SK-N-SH (cell line): ENCODE measurements around the gene CDH13. TPM values are rescaled to one million over a fixed set of nuclear protein-coding genes. Genes with fewer than 3 reads are reported as not detected.

Experiments
- CTCF ChIA-PET: fragments of 300-600, 350-600 bp; formaldehyde crosslinking; extraction: SDS; loops from one replicate; lab custom pipeline; 2021; lab: Yijun Ruan, JAX
- POLR2A ChIA-PET: fragments of 350-600 bp; sonication (Branson Sonifier 250); formaldehyde crosslinking; extraction: SDS; loops from one replicate; lab custom pipeline; 2020; ENCODE audit warnings: antibody characterized with exemption, inconsistent platforms; lab: Yijun Ruan, JAX
- DNase-seq: peaks from one replicate; pipeline ENCODE4 v3.0.0; 2012
- H2AFZ ChIP-seq: fragments of 200-600 bp; sonication (generic); 2 replicates; pipeline ENCODE4 v1.8.1; 2016; ENCODE audit warnings: antibody characterized with exemption, mild to moderate bottlenecking, low read depth
- H3F3A ChIP-seq: fragments of 200-600 bp; sonication (generic); replicated peaks from 2 replicates; pipeline ENCODE3; 2016; ENCODE audit warnings: antibody characterized with exemption, mild to moderate bottlenecking; ENCODE audit not compliant: insufficient read depth
- H3K27ac ChIP-seq, 2 experiments: fragments of 200-500 bp in 1 of 2; fragments of 200-600 bp in 1 of 2; sonication (Bioruptor generic) in 1 of 2; sonication (generic), shearing (Covaris generic) in 1 of 2; 2 replicates each; pipeline versions ENCODE4 v1.5.1 to v1.6.1; 2014 to 2016; ENCODE audit warnings: low read depth in 2 of 2, inconsistent platforms in 1 of 2, low read length in 1 of 2, mild to moderate bottlenecking in 1 of 2, mixed read lengths in 1 of 2
- H3K27me3 ChIP-seq: fragments of 200-600 bp; sonication (generic), shearing (Covaris generic); 2 replicates; pipeline ENCODE4 v1.6.1; 2016; ENCODE audit warnings: mixed run types; ENCODE audit not compliant: insufficient read depth
- H3K36me3 ChIP-seq, 2 experiments: fragments of 200-500 bp in 1 of 2; fragments of 200-600 bp in 1 of 2; sonication (Bioruptor generic) in 1 of 2; sonication (generic) in 1 of 2; replicated peaks in 1 of 2; 2 replicates each; pipeline versions ENCODE3 to v1.5.1; 2014 to 2016; ENCODE audit warnings: low read length in 1 of 2, mild to moderate bottlenecking in 1 of 2; ENCODE audit not compliant: insufficient read depth in 2 of 2, control insufficient read depth in 1 of 2
- H3K4me1 ChIP-seq, 2 experiments: fragments of 200-500 bp in 1 of 2; fragments of 200-600 bp in 1 of 2; sonication (Bioruptor generic) in 1 of 2; sonication (generic), shearing (Covaris generic) in 1 of 2; 2 replicates each; pipeline versions ENCODE4 v1.5.1 to v1.6.1; 2014 to 2016; ENCODE audit warnings: low read depth in 1 of 2, low read length in 1 of 2, mixed run types in 1 of 2; ENCODE audit not compliant: insufficient read depth in 2 of 2, control insufficient read depth in 1 of 2
- H3K4me2 ChIP-seq: fragments of 200-600 bp; sonication (generic), shearing (Covaris generic); 2 replicates; pipeline ENCODE4 v1.6.1; 2017; ENCODE audit warnings: mixed run types
- H3K4me3 ChIP-seq, 2 experiments: fragments of 200-500 bp in 1 of 2; fragments of 200-600 bp in 1 of 2; sonication (Bioruptor generic) in 1 of 2; sonication (generic), shearing (Covaris generic) in 1 of 2; 2 replicates each; pipeline versions ENCODE4 v1.5.1 to v1.8.1; 2014 to 2016; ENCODE audit warnings: low read depth in 2 of 2, inconsistent platforms in 1 of 2, low read length in 1 of 2, mild to moderate bottlenecking in 1 of 2, mixed read lengths in 1 of 2, moderate library complexity in 1 of 2
- H3K79me2 ChIP-seq: fragments of 200-600 bp; sonication (generic); 2 replicates; pipeline ENCODE4 v1.8.1; 2017; ENCODE audit warnings: mild to moderate bottlenecking; ENCODE audit not compliant: insufficient read depth
- H3K9ac ChIP-seq: fragments of 200-600 bp; sonication (generic); 2 replicates; pipeline ENCODE4 v1.6.1; 2017; ENCODE audit warnings: mixed run types
- H3K9me2 ChIP-seq: fragments of 200-600 bp; sonication (generic); 2 replicates; pipeline ENCODE4 v1.6.1; 2017; ENCODE audit warnings: mixed run types
- H3K9me3 ChIP-seq: fragments of 200-600 bp; sonication (generic); 2 replicates; pipeline ENCODE4 v1.6.1; 2017; ENCODE audit warnings: mixed run types, mild to moderate bottlenecking, moderate library complexity
- H4K20me1 ChIP-seq: fragments of 200-600 bp; sonication (generic); 2 replicates; pipeline ENCODE4 v1.6.1; 2017; ENCODE audit warnings: mild to moderate bottlenecking, mixed run types; ENCODE audit not compliant: insufficient read depth
- EZH2phosphoT487 ChIP-seq: fragments of 200-600 bp; sonication (generic); IDR thresholded peaks from 2 replicates; pipeline ENCODE4 v1.6.1; 2017; ENCODE audit warnings: low read depth, mixed run types, mild to moderate bottlenecking, antibody characterized with exemption, moderate library complexity, borderline replicate concordance
- FOSL2 ChIP-seq: IDR thresholded peaks from 2 replicates; pipeline ENCODE4 v1.4.0; 2012; ENCODE audit warnings: low read depth, mild to moderate bottlenecking, moderate library complexity, borderline replicate concordance
- POLR2AphosphoS5 ChIP-seq: IDR thresholded peaks from 2 replicates; pipeline ENCODE4 v1.6.1; 2012; ENCODE audit warnings: low read depth, low read length
- RCOR1 ChIP-seq: fragments of 150-350 bp; IDR thresholded peaks from 2 replicates; pipeline ENCODE4 v1.6.1; 2017; ENCODE audit warnings: antibody characterized with exemption, low read length
- RFX5 ChIP-seq: IDR thresholded peaks from 2 replicates; pipeline ENCODE4 v1.6.1; 2012; ENCODE audit warnings: mild to moderate bottlenecking, improper control_type of control experiment, low read length
- SIN3A ChIP-seq: IDR thresholded peaks from 2 replicates; pipeline ENCODE4 v1.6.1; 2012; ENCODE audit warnings: low read depth, mild to moderate bottlenecking, low read length, moderate library complexity, borderline replicate concordance
- TCF12 ChIP-seq: IDR thresholded peaks from 2 replicates; pipeline ENCODE4 v1.4.0; 2012
- USF1 ChIP-seq: IDR thresholded peaks from 2 replicates; pipeline ENCODE4 v1.4.0; 2012; ENCODE audit warnings: low read depth, borderline replicate concordance
- WGBS: methylation state at CpG from one replicate; pipeline ENCODE4 v1.1.6; 2017; ENCODE audit warnings: low lambda C conversion rate; 5-methylcytosine and 5-hydroxymethylcytosine counted together
- polyA plus RNA-seq, 3 experiments: library from polyadenylated mRNA; depleted of rRNA; stranded (reverse); fragments of >200 nt; gene quantifications; 2 replicates each; pipeline ENCODE4 v1.2.3, GENCODE V29; 2012
- TF ChIP-seq, protein P1 (sequence below): fragments of 200-600 bp; sonication (generic); IDR thresholded peaks from 2 replicates; pipeline ENCODE4 v1.6.1; 2017; ENCODE audit warnings: antibody characterized with exemption, mild to moderate bottlenecking, moderate library complexity

Gene CDH13
- polyA plus RNA-seq, 1 of the 3 experiments (the other 2 are of a cell fraction), result 93.0 TPM

DNA sequence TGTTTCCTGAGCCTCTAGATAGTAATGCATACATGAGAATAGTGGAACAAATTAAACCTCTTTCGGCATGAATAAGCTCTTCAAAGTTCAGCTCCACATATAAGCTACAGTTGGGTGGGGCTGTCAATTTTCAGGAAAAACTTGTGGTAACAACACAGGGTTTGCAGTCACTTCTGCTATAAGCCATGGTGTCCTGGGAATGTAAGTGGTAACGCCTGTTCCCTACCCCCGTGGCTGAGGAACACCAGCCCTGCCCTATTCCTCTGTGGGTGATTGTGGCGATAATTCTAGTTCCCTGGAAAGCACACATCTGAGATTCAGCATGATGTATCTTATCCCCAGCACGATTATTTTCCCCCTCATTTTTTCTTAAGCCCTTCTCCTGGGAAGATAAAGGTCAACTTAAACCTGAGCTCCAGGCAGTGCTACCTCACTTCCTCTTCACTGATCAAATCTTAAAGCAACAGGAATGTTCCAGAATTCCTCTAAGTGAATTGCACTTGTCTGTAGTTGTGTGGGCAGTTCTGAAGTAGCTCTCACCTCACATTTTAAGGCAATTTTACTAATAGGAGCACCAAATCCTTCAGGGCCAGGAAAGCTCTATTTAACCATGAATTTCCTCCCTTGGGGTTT is 680.3 kb downstream of the CDH13 start:
- no peaks in the 10 kb centered on the region for H4K20me1 ChIP-seq
- no peaks in the 10 kb centered on the region for H3K36me3 ChIP-seq
- H3K27me3 ChIP-seq, result no peaks in the 10 kb centered on the region
- H3K4me2 ChIP-seq, result no peak overlapping the region
- no peak overlapping the region for H3K9ac ChIP-seq
- ChIA-PET CTCF (interaction anchor here (1.2 kb wide), 1 partner anchor 21 kb away, joined by 3 read pairs; no protein-coding TSS in a partner anchor), POLR2A (no interaction called here)
- no peak for TF ChIP-seq EZH2phosphoT487
- TF ChIP-seq RCOR1, result no peak
- TF ChIP-seq SIN3A, result no peak
- no peak for TF ChIP-seq RFX5
- TF ChIP-seq USF1, result no peak
- TF ChIP-seq, protein P1, sequence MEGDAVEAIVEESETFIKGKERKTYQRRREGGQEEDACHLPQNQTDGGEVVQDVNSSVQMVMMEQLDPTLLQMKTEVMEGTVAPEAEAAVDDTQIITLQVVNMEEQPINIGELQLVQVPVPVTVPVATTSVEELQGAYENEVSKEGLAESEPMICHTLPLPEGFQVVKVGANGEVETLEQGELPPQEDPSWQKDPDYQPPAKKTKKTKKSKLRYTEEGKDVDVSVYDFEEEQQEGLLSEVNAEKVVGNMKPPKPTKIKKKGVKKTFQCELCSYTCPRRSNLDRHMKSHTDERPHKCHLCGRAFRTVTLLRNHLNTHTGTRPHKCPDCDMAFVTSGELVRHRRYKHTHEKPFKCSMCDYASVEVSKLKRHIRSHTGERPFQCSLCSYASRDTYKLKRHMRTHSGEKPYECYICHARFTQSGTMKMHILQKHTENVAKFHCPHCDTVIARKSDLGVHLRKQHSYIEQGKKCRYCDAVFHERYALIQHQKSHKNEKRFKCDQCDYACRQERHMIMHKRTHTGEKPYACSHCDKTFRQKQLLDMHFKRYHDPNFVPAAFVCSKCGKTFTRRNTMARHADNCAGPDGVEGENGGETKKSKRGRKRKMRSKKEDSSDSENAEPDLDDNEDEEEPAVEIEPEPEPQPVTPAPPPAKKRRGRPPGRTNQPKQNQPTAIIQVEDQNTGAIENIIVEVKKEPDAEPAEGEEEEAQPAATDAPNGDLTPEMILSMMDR, result no peak
- no peaks in the 10 kb centered on the region for H3K9me3 ChIP-seq
- WGBS, result 34% methylated on average over 5 of the region's 5 CpGs
- no peak for DNase-seq
- no peak overlapping the region for H3K27ac ChIP-seq
- H3F3A ChIP-seq, result peaks cover 24% of the 10 kb centered on the region
- H3K79me2 ChIP-seq, result no peaks in the 10 kb centered on the region
- H3K4me1 ChIP-seq, result peaks cover 0 to 6% of the 10 kb centered on the region in 2 experiments; a peak in 2 of 4 replicates
- no peak overlapping the region for H3K4me3 ChIP-seq
- H2AFZ ChIP-seq, result no peak overlapping the region
- no peaks in the 10 kb centered on the region for H3K9me2 ChIP-seq

DNA sequence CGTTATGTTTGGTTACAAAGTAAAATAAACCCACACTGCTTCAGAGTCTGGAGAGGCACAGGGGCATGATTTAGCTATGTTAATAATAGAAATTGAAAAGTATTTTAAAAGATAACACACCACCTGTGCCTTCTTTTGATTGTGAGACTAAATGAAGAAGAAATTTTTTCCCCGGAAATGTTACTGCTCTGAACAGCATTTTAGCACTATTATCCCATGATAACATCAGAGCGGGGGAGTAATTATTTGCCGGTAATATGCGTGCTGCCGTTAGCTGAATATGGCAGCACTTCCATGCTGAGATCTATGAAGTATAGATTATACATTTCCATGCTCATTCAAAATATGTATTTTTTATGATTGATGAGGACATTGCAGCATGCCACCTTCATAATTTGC is 680.8 kb downstream of the CDH13 start:
- Histone ChIP-seq H3K27me3 (no peaks in the 10 kb centered on the region), H2AFZ (no peak overlapping the region), H3K9me3 (no peaks in the 10 kb centered on the region), H3K4me3 (no peak overlapping the region), H3K27ac (no peak overlapping the region), H3K9ac (no peak overlapping the region), H3K36me3 (no peaks in the 10 kb centered on the region), H3K4me1 (peaks cover 0 to 6% of the 10 kb centered on the region in 2 experiments; a peak in 2 of 4 replicates), H3K4me2 (no peak overlapping the region), H4K20me1 (no peaks in the 10 kb centered on the region), H3F3A (peaks cover 24% of the 10 kb centered on the region), H3K9me2 (no peaks in the 10 kb centered on the region), H3K79me2 (no peaks in the 10 kb centered on the region)
- DNase-seq, result no peak
- ChIA-PET CTCF (interaction anchor here (1.2 kb wide), 1 partner anchor 21 kb away, joined by 3 read pairs; no protein-coding TSS in a partner anchor), POLR2A (no interaction called here)
- TF ChIP-seq FOSL2 (no peak), POLR2AphosphoS5 (no peak), TCF12 (no peak)
- 28% methylated on average over 6 of the region's 6 CpGs for WGBS
